H1 (cell line): Measurements from ENCODE around the gene SCARB1. TPM values are rescaled to one million over a fixed set of nuclear protein-coding genes. Genes with fewer than 3 reads are reported as not detected.

Experiments
- CTCF ChIA-PET: fragments of 300-600 bp; sonication (Branson Sonifier 250); formaldehyde crosslinking; loops from one replicate; lab custom pipeline; 2021; ENCODE audit not compliant: partially characterized antibody; lab: Charles Lee
- POLR2A ChIA-PET: fragments of 300-600 bp; sonication (Branson Sonifier 250); formaldehyde crosslinking; loops from one replicate; lab custom pipeline; 2021; ENCODE audit warnings: inconsistent platforms; ENCODE audit not compliant: partially characterized antibody; lab: Charles Lee
- DNase-seq, 2 experiments: peaks; one replicate each; pipeline versions ENCODE4 v3.0.0 to v3.0.0-alpha.2; 2010 to 2022; ENCODE audit warnings: low spot score in 2 of 2, low read depth in 1 of 2, mixed read lengths in 1 of 2
- FAIRE-seq: peaks from 2 replicates; lab custom pipeline; 2011; peaks lifted over from hg19 to GRCh38; lab: Jason Lieb, UNC
- H2AFZ ChIP-seq: 2 replicates; pipeline ENCODE4 v1.8.1; 2012; ENCODE audit warnings: low read length, inconsistent platforms
- H2AK5ac ChIP-seq: 2 replicates; pipeline ENCODE4 v1.6.1; 2013; ENCODE audit warnings: low read depth, low read length
- H2BK120ac ChIP-seq: replicated peaks from 2 replicates; pipeline ENCODE3; 2013; ENCODE audit warnings: low read depth, low read length, inconsistent platforms
- H2BK12ac ChIP-seq: 2 replicates; pipeline ENCODE4 v1.6.1; 2013; ENCODE audit warnings: low read depth, low read length
- H2BK15ac ChIP-seq: 2 replicates; pipeline ENCODE4 v1.6.1; 2013; ENCODE audit warnings: low read length
- H2BK20ac ChIP-seq: 2 replicates; pipeline ENCODE4 v1.6.1; 2013; ENCODE audit warnings: low read length
- H2BK5ac ChIP-seq: 2 replicates; pipeline ENCODE4 v1.6.1; 2013; ENCODE audit warnings: low read depth, low read length
- H3K14ac ChIP-seq: 2 replicates; pipeline ENCODE4 v1.6.1; 2013; ENCODE audit warnings: inconsistent platforms; ENCODE audit not compliant: insufficient read length
- H3K18ac ChIP-seq: 2 replicates; pipeline ENCODE4 v1.6.1; 2013; ENCODE audit warnings: low read length; ENCODE audit errors: extremely low read depth
- H3K23ac ChIP-seq: 2 replicates; pipeline ENCODE4 v1.6.1; 2013; ENCODE audit warnings: inconsistent platforms; ENCODE audit not compliant: insufficient read length
- H3K23me2 ChIP-seq: 2 replicates; pipeline ENCODE4 v1.6.1; 2013; ENCODE audit warnings: low read depth, low read length
- H3K27ac ChIP-seq: 2 replicates; pipeline ENCODE4 v1.6.1; 2011; ENCODE audit warnings: low read depth, low read length, inconsistent platforms
- H3K27me3 ChIP-seq, 4 experiments: replicated peaks in 1 of 4; 1 replicate in 1 of 4; 2 replicates in 3 of 4; pipeline versions ENCODE4 v1.6.1 to v1.8.1; 2011 to 2013; ENCODE audit warnings: low read length in 3 of 4, mild to moderate bottlenecking in 3 of 4, inconsistent platforms in 2 of 4, mixed read lengths in 2 of 4, moderate library complexity in 1 of 4; ENCODE audit not compliant: control insufficient read depth in 3 of 4, insufficient read depth in 3 of 4; ENCODE audit errors: extremely low read depth in 1 of 4
- H3K36me3 ChIP-seq, 4 experiments: 2 replicates each; pipeline versions ENCODE4 v1.6.1 to v1.8.1; 2011 to 2013; ENCODE audit warnings: mild to moderate bottlenecking in 4 of 4, low read length in 3 of 4, moderate library complexity in 2 of 4, control low read depth in 1 of 4, inconsistent platforms in 1 of 4; ENCODE audit not compliant: insufficient read depth in 4 of 4, control insufficient read depth in 2 of 4
- H3K4ac ChIP-seq: replicated peaks from 2 replicates; pipeline ENCODE3; 2013; ENCODE audit warnings: low read length, low read depth, mixed read lengths, inconsistent platforms; ENCODE audit not compliant: insufficient read length
- H3K4me1 ChIP-seq, 4 experiments: replicated peaks in 1 of 4; 1 replicate in 1 of 4; 2 replicates in 3 of 4; pipeline versions ENCODE4 v1.6.1 to v1.8.1; 2011 to 2013; ENCODE audit warnings: low read length in 3 of 4, inconsistent platforms in 2 of 4, mixed read lengths in 1 of 4; ENCODE audit not compliant: insufficient read depth in 4 of 4, control insufficient read depth in 3 of 4
- H3K4me2 ChIP-seq, 2 experiments: 2 replicates each; pipeline versions ENCODE4 v1.6.1 to v1.8.1; 2011 to 2013; ENCODE audit warnings: low read depth in 2 of 2, low read length in 2 of 2, control low read depth in 1 of 2, inconsistent platforms in 1 of 2, mild to moderate bottlenecking in 1 of 2; ENCODE audit not compliant: insufficient read depth in 1 of 2
- H3K4me3 ChIP-seq, 4 experiments: fragments of 200-600, 300-600 bp in 1 of 4; sonication (generic), shearing (Covaris generic), sonication (Bioruptor Twin) in 1 of 4; 2 replicates each; pipeline versions ENCODE4 v1.5.1 to v1.8.1; 2011 to 2016; ENCODE audit warnings: low read length in 4 of 4, low read depth in 3 of 4, control low read depth in 2 of 4, inconsistent platforms in 2 of 4, mild to moderate bottlenecking in 2 of 4, mixed read lengths in 1 of 4, moderate library complexity in 1 of 4; ENCODE audit not compliant: insufficient read depth in 2 of 4; ENCODE audit errors: extremely low read depth in 1 of 4
- H3K56ac ChIP-seq: replicated peaks from 2 replicates; pipeline ENCODE3; 2013; ENCODE audit warnings: low read depth, mild to moderate bottlenecking, mixed read lengths, low read length, inconsistent platforms; ENCODE audit not compliant: insufficient read length
- H3K79me1 ChIP-seq: 2 replicates; pipeline ENCODE4 v1.6.1; 2013; ENCODE audit warnings: low read depth, low read length, control low read depth
- H3K79me2 ChIP-seq, 2 experiments: 2 replicates each; pipeline versions ENCODE4 v1.6.1 to v1.8.1; 2012 to 2013; ENCODE audit warnings: low read length in 2 of 2, mild to moderate bottlenecking in 2 of 2, inconsistent platforms in 1 of 2; ENCODE audit not compliant: insufficient read depth in 2 of 2, control insufficient read depth in 1 of 2
- H3K9ac ChIP-seq, 4 experiments: replicated peaks in 1 of 4; 1 replicate in 1 of 4; 2 replicates in 3 of 4; pipeline versions ENCODE4 v1.6.1 to v1.8.1; 2011 to 2013; ENCODE audit warnings: low read depth in 3 of 4, low read length in 3 of 4, control low read depth in 2 of 4, mild to moderate bottlenecking in 2 of 4, moderate library complexity in 2 of 4, inconsistent platforms in 1 of 4; ENCODE audit errors: extremely low read depth in 1 of 4
- H3K9me3 ChIP-seq, 2 experiments: 2 replicates each; pipeline versions ENCODE4 v1.6.1 to v1.8.1; 2012 to 2013; ENCODE audit warnings: mild to moderate bottlenecking in 2 of 2, moderate library complexity in 2 of 2, control low read depth in 1 of 2, inconsistent platforms in 1 of 2, low read depth in 1 of 2, low read length in 1 of 2, mixed read lengths in 1 of 2; ENCODE audit not compliant: insufficient read depth in 2 of 2
- H4K20me1 ChIP-seq, 2 experiments: replicated peaks in 1 of 2; 2 replicates each; pipeline versions ENCODE3 to v1.8.1; 2011 to 2013; ENCODE audit warnings: inconsistent platforms in 2 of 2, low read length in 2 of 2, mild to moderate bottlenecking in 1 of 2; ENCODE audit not compliant: insufficient read depth in 2 of 2, control insufficient read depth in 1 of 2
- H4K5ac ChIP-seq: 2 replicates; pipeline ENCODE4 v1.6.1; 2013; ENCODE audit warnings: low read length, low read depth, mixed read lengths, inconsistent platforms; ENCODE audit not compliant: insufficient read length
- H4K8ac ChIP-seq: 2 replicates; pipeline ENCODE4 v1.8.0; 2013; ENCODE audit warnings: mild to moderate bottlenecking, moderate library complexity, low read length, inconsistent platforms; ENCODE audit not compliant: insufficient read depth; ENCODE audit errors: extremely low read depth
- H4K91ac ChIP-seq: replicated peaks from 2 replicates; pipeline ENCODE3; 2013; ENCODE audit warnings: low read length, mixed read lengths, inconsistent platforms; ENCODE audit not compliant: insufficient read length
- HDAC2 ChIP-seq, 2 experiments: fragments of 300-600 bp in 1 of 2; sonication (generic) in 1 of 2; IDR thresholded peaks; 2 replicates each; pipeline ENCODE4 v1.6.1; 2011 to 2012; ENCODE audit warnings: low read depth in 2 of 2, low read length in 2 of 2, mild to moderate bottlenecking in 2 of 2, moderate library complexity in 2 of 2, borderline replicate concordance in 1 of 2, inconsistent platforms in 1 of 2
- KDM1A ChIP-seq: fragments of 200-600, 300-600 bp; sonication (generic); IDR thresholded peaks from 2 replicates; pipeline ENCODE4 v1.7.1; 2016; ENCODE audit warnings: mild to moderate bottlenecking, low read length, borderline replicate concordance
- SAP30 ChIP-seq: fragments of 300-600 bp; sonication (generic); IDR thresholded peaks from 2 replicates; pipeline ENCODE4 v1.7.1; 2012; ENCODE audit warnings: low read length, moderate library complexity, mild to moderate bottlenecking, inconsistent platforms; ENCODE audit not compliant: insufficient read depth, insufficient replicate concordance
- WGBS, 2 experiments: shearing (Covaris generic) in 1 of 2; methylation state at CpG; one replicate each; pipeline versions ENCODE4 v1.1.6 to v1.1.7; 2013 to 2015; ENCODE audit warnings: low lambda C conversion rate in 2 of 2, mixed read lengths in 2 of 2, inconsistent platforms in 1 of 2, low coverage in 1 of 2, missing lambda C conversion rate in 1 of 2; ENCODE audit not compliant: insufficient replicate concordance in 2 of 2, insufficient coverage in 1 of 2, insufficient read length in 1 of 2; ENCODE audit errors: extremely low coverage in 1 of 2, missing lambda C conversion rate in 1 of 2; 5-methylcytosine and 5-hydroxymethylcytosine counted together
- polyA plus RNA-seq, 7 experiments: library from polyadenylated mRNA; depleted of rRNA in 3 of 7; stranded (reverse) in 5 of 7; unstranded in 2 of 7; fragments of >200 nt in 5 of 7; fragments of 200-250 nt in 2 of 7; gene quantifications; 1 replicate in 5 of 7; 2 replicates in 1 of 7; 4 replicates in 1 of 7; pipeline versions ENCODE4 v1.2.1 to v1.2.3, GENCODE V29; 2011 to 2013; ENCODE audit warnings: missing spikeins in 2 of 7, mixed read lengths in 2 of 7
- total RNA-seq: library from RNA; stranded (reverse); fragmentation: NEBNext Ultra II Directional; extraction: Animal tissue kit (Norgen Biotek cat#: 25700); gene quantifications from 2 replicates; pipeline ENCODE4 v1.2.1, GENCODE V29; 2021

SCARB1 gene
- total and polyA plus RNA-seq, 2 of the 8 experiments (the other 6 are each of a cell fraction or from before 2014, with no cell fraction given): 45.3 to 57.1 TPM

- CTCF ChIA-PET: interaction anchor here (1.0 to 2.0 kb wide), 6 partner anchors 11 to 795 kb away, joined by 3 to 5 read pairs (median 4); no protein-coding TSS in a partner anchor
- H3K79me2 ChIP-seq: peaks cover 0 to 15% of the 10 kb centered on the region in 2 experiments; a peak in 3 of 4 replicates
Measured at GRCh38 chr12:124827588-124828184, 36.0 kb downstream of the SCARB1 start.

More at GRCh38 chr12:124827588-124828184, 36.0 kb downstream of the SCARB1 start:
- no peak overlapping the region for H3K4me3 ChIP-seq
- no peak overlapping the region for H3K14ac ChIP-seq
- H2BK5ac ChIP-seq: 0 out of 2 replicates have a peak overlapping the region, but pooled peaks have one; percentile 44
- no peak overlapping the region for H3K4ac ChIP-seq
- H4K8ac ChIP-seq: no peak overlapping the region
- no peaks in the 10 kb centered on the region for H3K27me3 ChIP-seq
- H2BK20ac ChIP-seq: no peak overlapping the region
- no peak overlapping the region for H2AFZ ChIP-seq
- no peak overlapping the region for H3K23ac ChIP-seq
- no peak overlapping the region for H4K91ac ChIP-seq
- no peak overlapping the region for H3K18ac ChIP-seq
- peaks cover 3 to 14% (median 8%) of the 10 kb centered on the region in 4 experiments for H3K4me1 ChIP-seq
- H3K4me2 ChIP-seq: no peak overlapping the region
- no peak overlapping the region for H3K56ac ChIP-seq
- H3K27ac ChIP-seq: no peak overlapping the region
- POLR2A ChIA-PET: interaction anchor here (1.5 to 1.7 kb wide), 2 partner anchors 24 to 82 kb away, joined by 3 to 6 read pairs; no protein-coding TSS in a partner anchor
- no peak overlapping the region for H2BK15ac ChIP-seq
- no peaks in the 10 kb centered on the region for H3K23me2 ChIP-seq
- peaks cover 0 to 3% of the 10 kb centered on the region in 2 experiments for H4K20me1 ChIP-seq
- no peak overlapping the region for H4K5ac ChIP-seq
- DNase-seq: no peak
- TF ChIP-seq KDM1A (peak; percentile 91), HDAC2 (IDR thresholded peaks at IDR 0.05; ENCODE audit: borderline replicate concordance in 1 of 2, low read depth in 2 of 2, low read length in 2 of 2) (0 out of 4 replicates have a peak, but pooled peaks of 1 of the 2 experiments have one; percentile 59), SAP30 (no peak)
- WGBS, 2 experiments: 93% methylated on average over 15 of the region's 15 CpGs; no CpG with 5 or more reads in 1 of the 2 experiments
- no peaks in the 10 kb centered on the region for H3K36me3 ChIP-seq
- peak overlapping the region; percentile 60; the same call in 1 of the 2 replicates for H2BK12ac ChIP-seq
- peaks cover 8% of the 10 kb centered on the region for H3K79me1 ChIP-seq
- H2BK120ac ChIP-seq: no peak overlapping the region
- H3K9ac ChIP-seq: no peak overlapping the region
- H2AK5ac ChIP-seq: 0 out of 2 replicates have a peak overlapping the region, but pooled peaks have one; percentile 68
- FAIRE-seq: no peak
- H3K9me3 ChIP-seq: no peaks in the 10 kb centered on the region
